H9 (cell line): ENCODE results near the gene TMEM220. TPM values are rescaled to one million over a fixed set of nuclear protein-coding genes. Genes with fewer than 3 reads are reported as not detected.

ENCODE experiments used
- DNase-seq: peaks from one replicate; pipeline ENCODE4 v3.0.0-alpha.2; 2017
- H2AFZ ChIP-seq: one replicate; pipeline ENCODE4 v1.6.1; 2013; ENCODE audit warnings: mild to moderate bottlenecking, low read length, control low read depth, moderate library complexity
- H2AK5ac ChIP-seq: 2 replicates; pipeline ENCODE4 v1.6.1; 2013; ENCODE audit warnings: low read length, control low read depth, mixed read lengths; ENCODE audit not compliant: insufficient read length
- H2BK120ac ChIP-seq: one replicate; pipeline ENCODE4 v1.6.1; 2013; ENCODE audit warnings: low read depth, mild to moderate bottlenecking, low read length, control low read depth, inconsistent platforms; ENCODE audit not compliant: poor library complexity, severe bottlenecking
- H2BK12ac ChIP-seq: 2 replicates; pipeline ENCODE4 v1.6.1; 2013; ENCODE audit warnings: low read length, control low read depth, mixed read lengths, low read depth; ENCODE audit not compliant: insufficient read length
- H2BK15ac ChIP-seq: 2 replicates; pipeline ENCODE4 v1.6.1; 2013; ENCODE audit warnings: low read depth, low read length, control low read depth
- H2BK20ac ChIP-seq: one replicate; pipeline ENCODE4 v1.6.1; 2013; ENCODE audit warnings: low read depth, mild to moderate bottlenecking, low read length, control low read depth, inconsistent platforms; ENCODE audit not compliant: poor library complexity, severe bottlenecking
- H2BK5ac ChIP-seq: 2 replicates; pipeline ENCODE4 v1.6.1; 2013; ENCODE audit warnings: low read length, control low read depth, mixed read lengths; ENCODE audit not compliant: insufficient read length
- H3K14ac ChIP-seq: 2 replicates; pipeline ENCODE4 v1.6.1; 2013; ENCODE audit warnings: low read length, control low read depth; ENCODE audit not compliant: insufficient read depth
- H3K18ac ChIP-seq: 2 replicates; pipeline ENCODE4 v1.6.1; 2013; ENCODE audit warnings: low read depth, mild to moderate bottlenecking, mixed read lengths, low read length, control low read depth; ENCODE audit not compliant: insufficient read length
- H3K23ac ChIP-seq: 2 replicates; pipeline ENCODE4 v1.6.1; 2013; ENCODE audit warnings: low read length, control low read depth, mixed read lengths, low read depth; ENCODE audit not compliant: insufficient read length
- H3K23me2 ChIP-seq: 2 replicates; pipeline ENCODE4 v1.6.1; 2013; ENCODE audit warnings: low read depth, mild to moderate bottlenecking, mixed read lengths, low read length, control low read depth; ENCODE audit not compliant: insufficient read length, poor library complexity, severe bottlenecking
- H3K27ac ChIP-seq: 2 replicates; pipeline ENCODE4 v1.5.1; 2013; ENCODE audit warnings: low read length, control low read depth, mixed read lengths, low read depth; ENCODE audit not compliant: insufficient read length
- H3K27me3 ChIP-seq: 2 replicates; pipeline ENCODE4 v1.6.1; 2013; ENCODE audit warnings: low read length, control low read depth, inconsistent platforms; ENCODE audit not compliant: insufficient read depth
- H3K4ac ChIP-seq: 2 replicates; pipeline ENCODE4 v1.6.1; 2013; ENCODE audit warnings: low read depth, mild to moderate bottlenecking, control low read depth, inconsistent platforms, low read length, moderate library complexity
- H3K4me1 ChIP-seq: 2 replicates; pipeline ENCODE4 v1.6.1; 2013; ENCODE audit warnings: low read length, control low read depth, inconsistent platforms; ENCODE audit not compliant: insufficient read depth
- H3K4me2 ChIP-seq: 2 replicates; pipeline ENCODE4 v1.6.1; 2013; ENCODE audit warnings: low read length, control low read depth, mixed read lengths; ENCODE audit not compliant: insufficient read length, insufficient read depth
- H3K56ac ChIP-seq: 2 replicates; pipeline ENCODE4 v1.6.1; 2013; ENCODE audit warnings: low read depth, mild to moderate bottlenecking, mixed read lengths, low read length, control low read depth; ENCODE audit not compliant: insufficient read length
- H3K79me1 ChIP-seq: 2 replicates; pipeline ENCODE4 v1.6.1; 2013; ENCODE audit warnings: low read depth, mild to moderate bottlenecking, moderate library complexity, low read length, control low read depth, inconsistent platforms; ENCODE audit not compliant: insufficient read depth, poor library complexity, severe bottlenecking
- H3K79me2 ChIP-seq: 2 replicates; pipeline ENCODE4 v1.6.1; 2013; ENCODE audit warnings: low read length, control low read depth, inconsistent platforms; ENCODE audit not compliant: insufficient read depth
- H3K9ac ChIP-seq: 2 replicates; pipeline ENCODE4 v1.6.1; 2013; ENCODE audit warnings: low read length, control low read depth, mixed read lengths; ENCODE audit not compliant: insufficient read length; ENCODE audit errors: extremely low read depth
- H3K9me3 ChIP-seq: one replicate; pipeline ENCODE4 v1.6.1; 2013; ENCODE audit warnings: low read depth, low read length, inconsistent platforms; ENCODE audit not compliant: control insufficient read depth
- H3T11ph ChIP-seq: one replicate; pipeline ENCODE4 v1.6.1; 2013; ENCODE audit warnings: mild to moderate bottlenecking, low read length, control low read depth, inconsistent platforms
- H4K20me1 ChIP-seq: one replicate; pipeline ENCODE4 v1.6.1; 2013; ENCODE audit not compliant: control insufficient read depth, insufficient read length, insufficient read depth
- H4K5ac ChIP-seq: 2 replicates; pipeline ENCODE4 v1.6.1; 2013; ENCODE audit warnings: low read depth, mild to moderate bottlenecking, mixed read lengths, low read length, control low read depth; ENCODE audit not compliant: insufficient read length
- H4K8ac ChIP-seq: replicated peaks from 2 replicates; pipeline ENCODE4 v1.6.1; 2013; ENCODE audit warnings: low read length, control low read depth, mixed read lengths, low read depth; ENCODE audit not compliant: insufficient read length
- H4K91ac ChIP-seq: 2 replicates; pipeline ENCODE4 v1.6.1; 2013; ENCODE audit warnings: low read depth, mild to moderate bottlenecking, moderate library complexity, mixed read lengths, low read length, control low read depth; ENCODE audit not compliant: insufficient read length
- H3K27ac Mint-ChIP-seq, 3 experiments: 2 replicates in 2 of 3; 3 replicates in 1 of 3; pipeline ENCODE4 v1.8.0; 2020 to 2021; ENCODE audit warnings: mixed read lengths in 3 of 3, mild to moderate bottlenecking in 1 of 3, moderate library complexity in 1 of 3
- H3K27me3 Mint-ChIP-seq: 2 replicates; pipeline ENCODE4 v1.8.0; 2021; ENCODE audit warnings: low read depth, mild to moderate bottlenecking, moderate library complexity, mixed read lengths
- H3K36me3 Mint-ChIP-seq, 3 experiments: 2 replicates in 2 of 3; 3 replicates in 1 of 3; pipeline ENCODE4 v1.8.0; 2020 to 2021; ENCODE audit warnings: low read depth in 3 of 3, mixed read lengths in 3 of 3; ENCODE audit not compliant: insufficient read depth in 1 of 3
- H3K4me1 Mint-ChIP-seq, 2 experiments: 2 replicates each; pipeline ENCODE4 v1.8.0; 2020; ENCODE audit warnings: mixed read lengths in 2 of 2
- H3K4me3 Mint-ChIP-seq, 2 experiments: 2 replicates in 1 of 2; 3 replicates in 1 of 2; pipeline ENCODE4 v1.8.0; 2020 to 2021; ENCODE audit warnings: mild to moderate bottlenecking in 2 of 2, mixed read lengths in 2 of 2, moderate library complexity in 1 of 2
- H3K9me3 Mint-ChIP-seq, 2 experiments: 2 replicates in 1 of 2; 3 replicates in 1 of 2; pipeline ENCODE4 v1.8.0; 2020; ENCODE audit warnings: mild to moderate bottlenecking in 2 of 2, mixed read lengths in 2 of 2, moderate library complexity in 1 of 2
- WGBS: extraction: QIAGEN DNeasy Blood & Tissue Kit; methylation state at CpG from one replicate; pipeline ENCODE4 v1.1.7; 2013; ENCODE audit warnings: missing lambda C conversion rate, low lambda C conversion rate, mixed read lengths; ENCODE audit not compliant: insufficient read length; ENCODE audit errors: extremely low coverage; 5-methylcytosine and 5-hydroxymethylcytosine counted together
- total RNA-seq: library from RNA; stranded (reverse); gene quantifications from 2 replicates; pipeline ENCODE4 v1.2.1, GENCODE V29; 2021
- TF ChIP-seq, protein P1 (sequence below): fragments of 200-600 bp; sonication (generic); conservative IDR thresholded peaks from 3 replicates; pipeline ENCODE4 v1.8.0; 2021; ENCODE audit warnings: antibody characterized with exemption, mild to moderate bottlenecking

The TMEM220 gene
- total RNA-seq, 1 experiment from 2014 or later = 6.1 TPM

DNA sequence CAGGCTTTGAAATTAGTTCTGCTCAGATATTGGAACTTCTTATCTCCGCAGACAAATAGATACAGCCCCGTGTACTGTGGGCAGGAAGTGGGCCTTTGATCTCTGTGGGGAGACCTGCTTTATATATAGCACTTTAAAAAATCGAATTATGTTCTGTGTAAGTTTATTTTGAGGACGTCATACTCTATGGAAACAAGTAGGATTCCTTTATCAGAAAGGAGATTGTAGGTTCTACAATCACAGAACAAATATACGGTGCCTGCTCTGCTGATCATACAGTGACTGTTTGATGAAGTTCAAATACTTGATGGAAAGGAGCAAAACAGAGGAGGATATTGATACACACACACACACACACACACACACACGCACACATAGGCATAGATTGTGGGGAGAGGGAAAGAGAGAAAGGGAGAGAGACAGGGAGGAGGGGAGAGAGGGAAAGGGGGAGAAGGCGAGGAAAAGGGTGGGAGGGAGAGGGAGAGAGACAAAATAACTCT lies 14.7 kb upstream of the TMEM220 start:
- Histone ChIP-seq H3K4me2 (no peak overlapping the region), H2AFZ (no peak overlapping the region), H4K20me1 (no peaks in the 10 kb centered on the region), H3K4me1 (no peaks in the 10 kb centered on the region; the same call in 1 of the 2 replicates), H3K9ac (no peak overlapping the region), H4K91ac (no peak overlapping the region), H2BK120ac (no peak overlapping the region), H3T11ph (no peak overlapping the region), H2BK15ac (no peak overlapping the region), H3K56ac (no peak overlapping the region), H2BK20ac (no peak overlapping the region), H3K23ac (no peak overlapping the region), H3K9me3 (no peaks in the 10 kb centered on the region), H2BK5ac (no peak overlapping the region), H2AK5ac (no peak overlapping the region), H2BK12ac (no peak overlapping the region), H3K27ac (no peak overlapping the region), H3K79me1 (no peaks in the 10 kb centered on the region), H4K5ac (no peak overlapping the region), H3K23me2 (no peaks in the 10 kb centered on the region), H3K79me2 (no peaks in the 10 kb centered on the region), H3K27me3 (no peaks in the 10 kb centered on the region), H3K14ac (no peak overlapping the region), H3K4ac (no peak overlapping the region), H4K8ac (no peak overlapping the region), H3K18ac (no peak overlapping the region)
- H3K36me3 Mint-ChIP-seq = peaks cover 0 to 1% (median 0%) of the 10 kb centered on the region in 3 experiments; a peak in 1 of 7 replicates
- H3K27ac Mint-ChIP-seq = no peak overlapping the region; a peak in 1 of 7 replicates
- TF ChIP-seq, protein P1, sequence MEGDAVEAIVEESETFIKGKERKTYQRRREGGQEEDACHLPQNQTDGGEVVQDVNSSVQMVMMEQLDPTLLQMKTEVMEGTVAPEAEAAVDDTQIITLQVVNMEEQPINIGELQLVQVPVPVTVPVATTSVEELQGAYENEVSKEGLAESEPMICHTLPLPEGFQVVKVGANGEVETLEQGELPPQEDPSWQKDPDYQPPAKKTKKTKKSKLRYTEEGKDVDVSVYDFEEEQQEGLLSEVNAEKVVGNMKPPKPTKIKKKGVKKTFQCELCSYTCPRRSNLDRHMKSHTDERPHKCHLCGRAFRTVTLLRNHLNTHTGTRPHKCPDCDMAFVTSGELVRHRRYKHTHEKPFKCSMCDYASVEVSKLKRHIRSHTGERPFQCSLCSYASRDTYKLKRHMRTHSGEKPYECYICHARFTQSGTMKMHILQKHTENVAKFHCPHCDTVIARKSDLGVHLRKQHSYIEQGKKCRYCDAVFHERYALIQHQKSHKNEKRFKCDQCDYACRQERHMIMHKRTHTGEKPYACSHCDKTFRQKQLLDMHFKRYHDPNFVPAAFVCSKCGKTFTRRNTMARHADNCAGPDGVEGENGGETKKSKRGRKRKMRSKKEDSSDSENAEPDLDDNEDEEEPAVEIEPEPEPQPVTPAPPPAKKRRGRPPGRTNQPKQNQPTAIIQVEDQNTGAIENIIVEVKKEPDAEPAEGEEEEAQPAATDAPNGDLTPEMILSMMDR = no peak
- no peak overlapping the region for H3K4me3 Mint-ChIP-seq
- H3K4me1 Mint-ChIP-seq = peaks cover 9 to 11% of the 10 kb centered on the region in 2 experiments
- DNase-seq = no peak
- no CpG with 5 or more reads among the region's 7 CpGs for WGBS
- H3K9me3 Mint-ChIP-seq = no peaks in the 10 kb centered on the region
- H3K27me3 Mint-ChIP-seq = no peaks in the 10 kb centered on the region; the same call in 1 of the 2 replicates
